Activated B cell treated with CpG ODN at 0.5 μM for 24 hours (primary cell): Measurements from ENCODE around the gene EIF6. TPM values are rescaled to one million over a fixed set of nuclear protein-coding genes. Genes with fewer than 3 reads are reported as not detected.

ENCODE experiments used
- ATAC-seq: fragments of 200-7000 bp; cut with Tn5 transposase; one replicate; pipeline ENCODE4 v1.10.0; 2021; ENCODE audit warnings: low read depth, mild to moderate bottlenecking, moderate library complexity
- CTCF ChIA-PET: fragments of 350-600 bp; sonication (Branson Sonifier 250); formaldehyde crosslinking; loops from one replicate; lab custom pipeline; 2021; ENCODE audit warnings: antibody characterized with exemption; lab: Charles Lee
- POLR2A ChIA-PET: fragments of 350-600 bp; sonication (Branson Sonifier 250); formaldehyde crosslinking; loops from one replicate; lab custom pipeline; 2021; ENCODE audit warnings: antibody characterized with exemption; lab: Charles Lee
- DNase-seq: peaks from one replicate; pipeline ENCODE4 v3.0.0; 2022
- H3K27ac Mint-ChIP-seq: one replicate; pipeline ENCODE4 v1.8.0; 2020; ENCODE audit warnings: mixed read lengths
- H3K27me3 Mint-ChIP-seq: one replicate; pipeline ENCODE4 v1.8.0; 2021; ENCODE audit warnings: mixed read lengths
- H3K36me3 Mint-ChIP-seq: one replicate; pipeline ENCODE4 v1.8.0; 2021; ENCODE audit warnings: low read depth, mixed read lengths
- H3K4me1 Mint-ChIP-seq: one replicate; pipeline ENCODE4 v1.8.0; 2021; ENCODE audit warnings: mixed read lengths
- H3K4me3 Mint-ChIP-seq: one replicate; pipeline ENCODE4 v1.8.0; 2020; ENCODE audit warnings: mild to moderate bottlenecking, mixed read lengths
- H3K9me3 Mint-ChIP-seq: one replicate; pipeline ENCODE4 v1.8.0; 2020; ENCODE audit warnings: mixed read lengths
- intact Hi-C: fragments of 100-400 bp; cut with micrococcal nuclease; formaldehyde crosslinking; loops from one replicate; pipeline ENCODE4 v1.15.1; 2024
- total RNA-seq: library from RNA; stranded (reverse); gene quantifications from 2 replicates; pipeline ENCODE4 v1.2.3, GENCODE V29; 2022
- TF ChIP-seq, protein P1 (sequence below): fragments of 200-600 bp; IDR thresholded peaks from one replicate; pipeline ENCODE4 v1.8.0; 2022; ENCODE audit warnings: antibody characterized with exemption, mild to moderate bottlenecking

Gene EIF6
- total RNA-seq, 1 donor from 2014 or later = 137 TPM

DNA sequence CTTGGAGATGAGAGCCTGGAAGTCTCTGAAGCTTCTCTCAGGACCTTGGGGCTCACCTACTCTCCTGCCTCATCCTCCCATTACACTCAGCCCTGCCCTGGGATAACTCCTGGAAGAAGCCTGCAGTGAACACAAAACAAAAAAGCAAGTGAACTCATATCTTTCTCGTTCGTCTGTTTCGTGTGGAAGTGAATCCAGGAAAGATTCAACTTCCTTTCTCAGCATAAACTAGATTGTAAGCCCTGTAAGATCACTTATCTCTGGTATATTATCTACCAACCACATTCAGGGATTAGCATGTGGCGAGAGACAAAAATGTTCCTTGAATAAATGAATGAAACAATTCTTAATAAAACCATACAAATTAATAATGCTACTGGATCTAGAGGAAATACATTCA, 44.1 kb upstream of the EIF6 start:
- intact Hi-C loops = loop anchor here (1.0 kb wide), 1 partner anchor 25 kb away; no protein-coding TSS in a partner anchor
- Mint-ChIP-seq H3K4me1 (no peaks in the 10 kb centered on the region), H3K4me3 (no peak overlapping the region), H3K9me3 (no peaks in the 10 kb centered on the region), H3K27ac (no peak overlapping the region), H3K36me3 (peaks cover 8% of the 10 kb centered on the region), H3K27me3 (no peaks in the 10 kb centered on the region)
- DNase-seq = no peak
- no peak for ATAC-seq
- TF ChIP-seq, protein P1, sequence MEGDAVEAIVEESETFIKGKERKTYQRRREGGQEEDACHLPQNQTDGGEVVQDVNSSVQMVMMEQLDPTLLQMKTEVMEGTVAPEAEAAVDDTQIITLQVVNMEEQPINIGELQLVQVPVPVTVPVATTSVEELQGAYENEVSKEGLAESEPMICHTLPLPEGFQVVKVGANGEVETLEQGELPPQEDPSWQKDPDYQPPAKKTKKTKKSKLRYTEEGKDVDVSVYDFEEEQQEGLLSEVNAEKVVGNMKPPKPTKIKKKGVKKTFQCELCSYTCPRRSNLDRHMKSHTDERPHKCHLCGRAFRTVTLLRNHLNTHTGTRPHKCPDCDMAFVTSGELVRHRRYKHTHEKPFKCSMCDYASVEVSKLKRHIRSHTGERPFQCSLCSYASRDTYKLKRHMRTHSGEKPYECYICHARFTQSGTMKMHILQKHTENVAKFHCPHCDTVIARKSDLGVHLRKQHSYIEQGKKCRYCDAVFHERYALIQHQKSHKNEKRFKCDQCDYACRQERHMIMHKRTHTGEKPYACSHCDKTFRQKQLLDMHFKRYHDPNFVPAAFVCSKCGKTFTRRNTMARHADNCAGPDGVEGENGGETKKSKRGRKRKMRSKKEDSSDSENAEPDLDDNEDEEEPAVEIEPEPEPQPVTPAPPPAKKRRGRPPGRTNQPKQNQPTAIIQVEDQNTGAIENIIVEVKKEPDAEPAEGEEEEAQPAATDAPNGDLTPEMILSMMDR = no peak
- ChIA-PET CTCF (interaction anchor here (1.2 to 2.4 kb wide), 4 partner anchors 13 to 26 kb away, joined by 3 to 8 read pairs (median 4); no protein-coding TSS in a partner anchor), POLR2A (no interaction called here)

DNA sequence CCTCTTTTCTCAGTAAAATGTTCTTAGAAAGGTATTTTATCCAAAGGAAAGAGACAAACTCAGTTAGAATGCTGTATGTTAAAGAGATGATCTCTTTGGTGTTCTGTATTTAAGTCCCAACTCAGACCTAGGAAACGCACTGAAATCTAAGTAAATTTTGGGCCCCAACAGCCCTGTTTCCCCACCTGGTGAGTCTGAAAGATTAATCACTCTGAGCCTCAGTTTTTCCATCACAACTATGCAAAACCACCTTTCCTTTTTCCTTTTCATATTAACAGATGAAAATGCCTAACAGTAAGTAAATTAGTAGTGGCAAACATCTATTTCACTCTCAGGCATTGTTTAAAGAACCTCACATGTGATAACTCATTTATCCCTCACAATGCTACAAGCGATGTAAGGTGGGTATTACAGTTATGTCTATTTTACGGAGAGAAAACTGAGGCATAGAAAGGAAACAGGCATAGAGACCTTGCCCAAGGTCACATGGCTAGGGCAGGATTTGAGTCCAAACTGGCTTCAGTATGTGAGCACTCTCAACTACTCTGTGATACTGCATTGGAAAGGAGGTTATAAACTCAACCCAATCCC, 43.6 kb upstream of the EIF6 start:
- ChIA-PET POLR2A (no interaction called here), CTCF (interaction anchor here (1.2 kb wide), 1 partner anchor 14 kb away, joined by 3 read pairs; no protein-coding TSS in a partner anchor)
- no peaks in the 10 kb centered on the region for H3K9me3 Mint-ChIP-seq
- no peaks in the 10 kb centered on the region for H3K27me3 Mint-ChIP-seq
- H3K4me1 Mint-ChIP-seq = no peaks in the 10 kb centered on the region
- DNase-seq = no peak
- TF ChIP-seq, protein P1 = no peak
- H3K36me3 Mint-ChIP-seq = peaks cover 9% of the 10 kb centered on the region
- H3K27ac Mint-ChIP-seq = no peak overlapping the region
- ATAC-seq = no peak
- intact Hi-C loops = no loop called here
- H3K4me3 Mint-ChIP-seq = no peak overlapping the region

DNA sequence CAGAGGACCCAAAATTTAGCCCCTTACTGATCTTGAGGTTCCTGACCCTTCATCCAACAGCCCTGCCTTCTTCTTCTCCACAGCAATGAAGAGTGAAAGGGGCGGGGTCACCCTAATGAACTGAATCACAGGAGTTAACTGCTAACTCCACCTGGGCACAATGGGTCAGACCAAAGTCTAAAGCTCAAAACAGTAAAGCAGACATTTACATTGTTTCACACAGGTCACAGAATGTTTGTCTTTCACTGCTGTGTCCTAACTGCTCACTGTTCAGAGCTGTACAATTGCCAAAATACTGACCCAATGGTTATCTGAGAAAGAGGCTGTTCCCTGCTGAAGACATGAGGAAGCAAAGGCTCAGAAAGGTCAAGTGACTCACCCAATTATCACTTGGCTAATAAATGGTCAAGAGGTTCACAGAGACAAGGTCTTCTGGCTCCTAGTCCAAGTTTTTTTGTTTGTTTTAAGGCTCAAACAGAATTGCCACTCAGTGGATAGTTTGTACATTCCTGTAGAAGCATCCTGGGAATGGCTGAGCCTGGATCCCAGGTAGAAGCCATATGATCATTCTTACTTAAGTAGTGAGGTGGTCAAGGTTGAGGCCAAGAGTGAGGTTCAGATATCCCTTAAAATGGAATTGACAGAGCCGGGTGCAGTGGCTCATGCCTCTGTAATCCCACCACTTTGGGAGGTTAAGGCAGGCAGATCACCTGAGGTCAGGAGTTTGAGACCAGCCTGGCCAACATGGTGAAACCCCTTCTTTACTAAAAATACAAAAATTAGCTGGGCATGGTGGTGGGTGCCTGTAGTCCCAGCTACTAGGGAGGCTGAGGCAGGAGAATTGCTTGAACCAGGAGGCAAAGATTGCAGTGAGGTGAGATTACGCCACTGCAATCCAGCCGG, 42.8 kb upstream of the EIF6 start:
- ATAC-seq = no peak
- POLR2A ChIA-PET = no interaction called here
- H3K9me3 Mint-ChIP-seq = no peaks in the 10 kb centered on the region
- intact Hi-C loops = no loop called here
- no peaks in the 10 kb centered on the region for H3K4me1 Mint-ChIP-seq
- no peak for DNase-seq
- CTCF ChIA-PET = no interaction called here
- H3K36me3 Mint-ChIP-seq = peaks cover 6% of the 10 kb centered on the region
- no peak overlapping the region for H3K27ac Mint-ChIP-seq
- no peaks in the 10 kb centered on the region for H3K27me3 Mint-ChIP-seq
- TF ChIP-seq, protein P1 = no peak
- H3K4me3 Mint-ChIP-seq = no peak overlapping the region

DNA sequence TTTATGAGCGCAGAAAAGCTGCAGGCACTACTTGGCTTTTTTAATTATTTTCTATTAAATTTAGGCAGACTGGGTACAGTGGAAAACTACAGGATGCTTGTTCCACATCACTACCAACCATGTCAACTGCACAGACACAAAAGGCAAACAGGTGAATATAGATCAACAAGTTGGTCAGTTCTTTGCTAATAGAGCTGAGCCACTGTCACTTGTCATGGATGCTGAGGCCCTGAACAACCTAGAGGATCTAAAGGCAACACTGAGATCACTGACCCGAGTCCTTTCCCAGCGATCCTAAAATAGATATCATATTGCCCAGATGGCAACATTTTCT, 42.1 kb upstream of the EIF6 start:
- H3K4me3 Mint-ChIP-seq = no peak overlapping the region
- TF ChIP-seq, protein P1 = no peak
- ATAC-seq (no peak), DNase-seq (no peak)
- H3K4me1 Mint-ChIP-seq = no peaks in the 10 kb centered on the region
- H3K27me3 Mint-ChIP-seq = no peaks in the 10 kb centered on the region
- ChIA-PET CTCF (no interaction called here), POLR2A (no interaction called here)
- peaks cover 4% of the 10 kb centered on the region for H3K36me3 Mint-ChIP-seq
- intact Hi-C loops = no loop called here
- no peaks in the 10 kb centered on the region for H3K9me3 Mint-ChIP-seq
- no peak overlapping the region for H3K27ac Mint-ChIP-seq

DNA sequence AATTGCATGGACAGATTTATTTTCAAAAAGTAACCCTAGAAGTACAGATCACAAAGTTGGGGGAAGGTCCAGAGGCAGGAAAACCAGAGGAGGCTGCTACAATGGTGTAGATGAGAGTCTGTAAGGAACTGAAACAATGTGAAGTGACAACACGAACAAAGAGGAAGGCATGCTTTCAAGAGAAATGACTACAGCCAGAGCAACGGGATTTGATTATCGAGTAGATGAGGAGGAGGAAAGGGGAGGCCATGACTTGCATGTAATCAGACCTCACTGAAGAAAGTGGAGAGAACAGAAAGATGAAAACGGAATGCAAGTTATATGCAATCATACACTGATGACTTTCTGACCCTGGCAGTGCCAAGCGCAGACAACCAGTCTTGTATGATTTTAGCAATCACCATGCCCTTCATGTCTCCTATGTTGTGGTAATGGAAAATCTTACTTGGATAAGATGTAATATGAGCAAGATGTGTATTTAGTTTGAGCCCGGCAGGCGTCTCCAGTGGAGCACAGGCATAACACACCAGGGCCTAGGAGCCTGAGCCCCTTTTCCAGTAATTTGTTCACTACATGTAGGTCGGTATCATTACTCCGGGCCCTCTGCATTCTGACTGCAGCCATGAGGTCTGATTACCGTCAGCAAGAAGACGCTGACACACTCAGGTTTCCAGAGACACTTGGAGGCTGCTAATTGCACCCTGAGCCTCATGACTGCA, 41.6 kb upstream of the EIF6 start:
- CTCF ChIA-PET = no interaction called here
- Mint-ChIP-seq H3K9me3 (no peaks in the 10 kb centered on the region), H3K36me3 (peaks cover 6% of the 10 kb centered on the region), H3K27me3 (no peaks in the 10 kb centered on the region), H3K4me3 (no peak overlapping the region), H3K27ac (no peak overlapping the region), H3K4me1 (no peaks in the 10 kb centered on the region)
- intact Hi-C loops = no loop called here
- TF ChIP-seq, protein P1 = no peak
- ATAC-seq (no peak), DNase-seq (no peak)
- POLR2A ChIA-PET = no interaction called here
